ENCODE measurements around the gene C2CD3.
"Not testable (repeated sequence)": the region's sequence is repeated elsewhere in the genome, so short reads cannot be mapped to it uniquely, and the experiment has no call there.

The C2CD3 gene

DNA sequence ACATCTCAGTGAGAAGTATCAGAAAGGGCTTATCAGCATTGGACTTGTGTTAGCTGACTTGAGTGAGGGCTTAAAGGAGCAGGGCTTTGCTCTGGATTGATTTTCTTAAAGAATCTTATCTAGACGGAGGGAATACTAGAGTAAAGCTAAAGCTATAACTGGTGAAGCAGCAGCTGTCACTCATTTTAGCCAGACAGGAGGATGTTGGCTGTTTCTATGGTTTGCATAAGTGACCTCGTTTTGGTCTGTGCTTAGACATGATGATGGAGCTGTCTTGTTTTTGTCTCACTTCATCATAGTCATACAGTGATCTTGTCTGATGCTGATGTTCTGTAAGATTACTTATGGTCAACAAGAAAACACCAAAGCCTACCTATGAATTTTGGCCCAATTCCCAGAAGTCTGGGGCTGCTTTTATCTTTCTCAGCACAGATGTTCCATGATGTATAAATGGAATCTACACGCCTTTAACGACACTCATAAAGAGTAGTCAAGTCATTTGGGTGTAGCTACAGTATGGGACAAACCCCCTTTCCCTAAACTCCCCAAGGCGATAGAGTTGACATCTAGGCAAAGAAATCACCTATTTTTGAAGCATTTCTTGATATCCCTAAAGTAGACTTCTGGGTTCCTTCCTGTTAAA is 84.4 kb downstream of the C2CD3 start:
- H3K4me3 ChIP-seq (ENCODE audit: low read depth, low read length), result no peak overlapping the region
- TF ChIP-seq, protein P1, sequence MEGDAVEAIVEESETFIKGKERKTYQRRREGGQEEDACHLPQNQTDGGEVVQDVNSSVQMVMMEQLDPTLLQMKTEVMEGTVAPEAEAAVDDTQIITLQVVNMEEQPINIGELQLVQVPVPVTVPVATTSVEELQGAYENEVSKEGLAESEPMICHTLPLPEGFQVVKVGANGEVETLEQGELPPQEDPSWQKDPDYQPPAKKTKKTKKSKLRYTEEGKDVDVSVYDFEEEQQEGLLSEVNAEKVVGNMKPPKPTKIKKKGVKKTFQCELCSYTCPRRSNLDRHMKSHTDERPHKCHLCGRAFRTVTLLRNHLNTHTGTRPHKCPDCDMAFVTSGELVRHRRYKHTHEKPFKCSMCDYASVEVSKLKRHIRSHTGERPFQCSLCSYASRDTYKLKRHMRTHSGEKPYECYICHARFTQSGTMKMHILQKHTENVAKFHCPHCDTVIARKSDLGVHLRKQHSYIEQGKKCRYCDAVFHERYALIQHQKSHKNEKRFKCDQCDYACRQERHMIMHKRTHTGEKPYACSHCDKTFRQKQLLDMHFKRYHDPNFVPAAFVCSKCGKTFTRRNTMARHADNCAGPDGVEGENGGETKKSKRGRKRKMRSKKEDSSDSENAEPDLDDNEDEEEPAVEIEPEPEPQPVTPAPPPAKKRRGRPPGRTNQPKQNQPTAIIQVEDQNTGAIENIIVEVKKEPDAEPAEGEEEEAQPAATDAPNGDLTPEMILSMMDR (conservative IDR thresholded peaks at IDR 0.05; ENCODE audit: low read depth, low read length), result no peak
- DNase-seq (ENCODE audit: low read depth), result peak; percentile 63

DNA sequence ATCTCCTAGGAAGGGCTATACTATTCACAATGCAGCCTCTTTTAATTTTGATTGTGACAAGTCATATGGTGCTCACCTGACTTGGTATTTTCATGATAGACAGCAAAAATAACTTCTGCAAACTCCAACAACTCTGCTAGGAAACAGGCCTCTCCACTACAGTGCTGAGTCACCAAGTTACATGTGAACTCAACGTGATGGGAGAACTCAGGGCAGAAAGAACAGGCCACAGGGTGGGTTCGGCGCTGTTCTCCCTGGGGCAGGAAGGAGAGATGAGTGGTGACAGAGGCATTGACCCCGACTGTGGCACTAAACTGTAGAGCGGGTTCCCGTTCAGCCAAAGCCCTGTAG is 85.3 kb downstream of the C2CD3 start:
- DNase-seq (ENCODE audit: low read depth), result peak; percentile 70
- no peak overlapping the region for H3K4me3 ChIP-seq (ENCODE audit: low read depth, low read length)
- TF ChIP-seq, protein P1 (conservative IDR thresholded peaks at IDR 0.05; ENCODE audit: low read depth, low read length), result no peak

DNA sequence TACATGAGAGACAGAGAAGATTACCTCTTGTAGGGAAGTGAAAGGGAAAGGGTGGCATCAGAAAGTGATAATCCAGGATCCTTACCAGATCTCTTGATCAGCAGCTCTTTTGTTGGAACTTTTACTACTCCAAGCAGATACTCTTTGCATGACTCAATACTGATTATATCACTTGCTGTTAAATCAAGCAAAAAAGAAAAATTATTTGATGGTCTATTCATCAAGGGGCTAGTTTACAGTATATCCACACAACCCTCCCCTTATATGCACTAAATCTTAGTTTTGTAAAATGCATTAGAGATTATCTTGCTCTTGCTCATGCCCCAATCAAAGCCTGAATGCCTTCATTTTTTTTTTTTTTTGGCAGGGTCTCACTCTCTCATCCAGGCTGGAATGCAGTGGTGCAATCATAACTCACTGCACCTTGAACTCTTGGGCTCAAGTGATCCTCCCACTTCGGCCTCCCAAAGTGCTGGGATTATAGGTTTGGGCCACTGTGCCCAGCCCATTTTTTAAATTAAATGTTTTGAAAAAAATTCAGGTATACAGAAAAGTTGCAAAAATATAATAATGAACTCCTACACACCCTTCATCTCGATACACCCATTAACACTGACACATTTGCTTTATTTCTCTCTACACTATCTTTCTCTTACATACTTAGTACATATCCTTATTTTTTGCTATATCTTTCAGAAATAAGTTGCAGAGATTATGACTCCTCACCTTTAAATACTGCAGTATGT is 85.8 kb downstream of the C2CD3 start:
- TF ChIP-seq, protein P1 (conservative IDR thresholded peaks at IDR 0.05; ENCODE audit: low read depth, low read length), result no peak
- no peak overlapping the region for H3K4me3 ChIP-seq (ENCODE audit: low read depth, low read length)
- peak; percentile 59 for DNase-seq (ENCODE audit: low read depth)

DNA sequence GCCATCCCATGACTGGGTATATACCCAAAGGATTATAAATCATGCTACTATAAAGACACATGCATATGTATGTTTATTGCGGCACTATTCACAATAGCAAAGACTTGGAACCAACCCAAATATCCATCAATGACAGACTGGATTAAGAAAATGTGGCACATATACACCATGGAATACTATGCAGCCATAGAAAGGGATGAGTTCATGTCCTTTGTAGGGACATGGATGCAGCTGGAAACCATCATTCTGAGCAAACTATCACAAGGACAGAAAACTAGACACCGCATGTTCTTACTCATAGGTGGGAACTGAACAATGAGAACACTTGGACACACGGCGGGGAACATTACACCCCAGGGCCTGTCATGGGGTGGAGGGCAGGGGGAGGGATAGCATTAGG is 86.9 kb downstream of the C2CD3 start:
- DNase-seq (ENCODE audit: low read depth); H3K4me3 ChIP-seq (ENCODE audit: low read depth, low read length): not testable (repeated sequence)

DNA sequence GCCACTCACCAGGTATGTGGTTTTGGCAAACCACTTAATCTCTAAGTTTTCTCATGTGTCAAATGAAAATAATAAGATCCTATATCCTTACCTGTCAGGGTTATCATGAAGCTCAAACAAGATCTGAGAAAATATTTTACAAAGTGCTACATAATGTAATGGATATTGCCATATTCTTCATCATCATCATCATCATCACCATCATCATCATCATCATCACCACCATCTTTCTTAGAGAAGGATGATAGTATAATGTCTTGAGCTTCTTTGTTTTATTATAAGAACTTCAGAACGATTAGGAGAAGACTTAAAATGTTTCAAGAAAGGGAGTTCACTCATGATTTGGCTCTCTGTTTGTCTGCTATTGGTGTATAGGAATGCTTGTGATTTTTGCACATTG is 89.4 kb downstream of the C2CD3 start:
- TF ChIP-seq, protein P1 (conservative IDR thresholded peaks at IDR 0.05; ENCODE audit: low read depth, low read length), result no peak
- DNase-seq (ENCODE audit: low read depth), result no peak
- no peak overlapping the region for H3K4me3 ChIP-seq (ENCODE audit: low read depth, low read length)

DNA sequence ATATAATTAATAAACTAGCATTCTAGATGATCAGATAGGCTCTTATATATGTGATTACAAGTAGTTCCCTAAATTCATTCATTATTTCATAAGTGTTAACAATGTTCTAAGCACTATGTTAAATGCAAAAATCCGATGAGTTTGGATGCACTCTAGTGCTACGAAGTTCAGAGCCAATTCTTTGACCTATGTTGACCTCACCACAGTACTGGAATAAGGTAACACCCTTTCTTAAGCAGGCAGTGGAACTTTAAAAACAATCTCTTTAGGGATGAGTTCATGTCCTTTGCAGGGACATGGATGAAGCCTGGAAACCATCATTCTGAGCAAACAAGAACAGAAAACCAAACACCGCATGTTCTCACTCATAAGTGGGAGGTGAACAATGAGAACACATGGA is 93.6 kb downstream of the C2CD3 start:
- H3K4me3 ChIP-seq (ENCODE audit: low read depth, low read length), result no peak overlapping the region
- TF ChIP-seq, protein P1 (conservative IDR thresholded peaks at IDR 0.05; ENCODE audit: low read depth, low read length), result no peak
- DNase-seq (ENCODE audit: low read depth), result no peak

DNA sequence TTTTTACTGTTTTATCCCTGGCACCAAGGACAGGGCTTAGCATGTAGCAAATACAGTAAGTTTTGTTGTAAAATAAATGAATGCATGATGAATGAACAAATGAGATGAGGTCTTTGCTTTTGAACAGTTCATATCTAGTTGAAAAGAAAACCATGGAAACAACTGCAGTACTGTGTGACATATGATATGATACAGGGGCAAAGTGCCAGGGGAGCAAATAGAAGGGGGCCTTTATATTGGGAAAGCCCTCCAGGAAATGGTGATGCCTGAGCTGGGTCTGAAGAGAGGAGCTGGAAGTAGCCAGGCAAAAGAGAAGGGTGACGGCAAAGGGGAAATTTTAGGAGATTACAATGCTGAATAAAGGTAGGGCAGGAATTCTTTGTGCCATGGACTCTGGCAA is 98.1 kb downstream of the C2CD3 start:
- TF ChIP-seq, protein P1 (conservative IDR thresholded peaks at IDR 0.05; ENCODE audit: low read depth, low read length), result no peak
- DNase-seq (ENCODE audit: low read depth), result no peak
- H3K4me3 ChIP-seq (ENCODE audit: low read depth, low read length), result no peak overlapping the region

All from choroid plexus epithelial cell (primary cell).